ENCODE results near the gene ADCY1. TPM values are rescaled to one million over a fixed set of nuclear protein-coding genes. Genes with fewer than 3 reads are reported as not detected.

Gene ADCY1
- total RNA-seq, 2 donors from 2014 or later = 1.1 TPM

- Histone ChIP-seq H3K4me1 (no peaks in the 10 kb centered on the region), H3K27ac (no peak overlapping the region), H3K36me3 (no peaks in the 10 kb centered on the region), H3K4me3 (no peak overlapping the region), H3K9ac (ENCODE audit: low read depth in 2 of 2, low read length in 2 of 2) (no peak overlapping the region), H3K9me3 (no peaks in the 10 kb centered on the region), H3K27me3 (no peaks in the 10 kb centered on the region)
- no peak for DNase-seq
- no peak for TF ChIP-seq CTCF (IDR thresholded peaks at IDR 0.05)
- intact Hi-C loops (cut with DNase I) = no loop called here
Observed at GRCh38 chr7:45595809-45596664, 21.9 kb downstream of the ADCY1 start.

- no peaks in the 10 kb centered on the region for H3K9me3 ChIP-seq
- H3K36me3 ChIP-seq = no peaks in the 10 kb centered on the region
- DNase-seq = no peak
- H3K4me1 ChIP-seq = no peaks in the 10 kb centered on the region
- H3K27ac ChIP-seq = no peak overlapping the region
- intact Hi-C loops (cut with DNase I) = no loop called here
- H3K4me3 ChIP-seq = no peak overlapping the region
- H3K9ac ChIP-seq (ENCODE audit: low read depth in 2 of 2, low read length in 2 of 2) = no peak overlapping the region
- no peaks in the 10 kb centered on the region for H3K27me3 ChIP-seq
- no peak for TF ChIP-seq CTCF (IDR thresholded peaks at IDR 0.05)
Observed at GRCh38 chr7:45596665-45597095, 22.5 kb downstream of the ADCY1 start.

- Histone ChIP-seq H3K4me3 (no peak overlapping the region), H3K27ac (no peak overlapping the region), H3K36me3 (no peaks in the 10 kb centered on the region), H3K9me3 (no peaks in the 10 kb centered on the region), H3K27me3 (no peaks in the 10 kb centered on the region), H3K9ac (ENCODE audit: low read depth in 2 of 2, low read length in 2 of 2) (no peak overlapping the region), H3K4me1 (no peaks in the 10 kb centered on the region)
- intact Hi-C loops (cut with DNase I) = no loop called here
- TF ChIP-seq CTCF (IDR thresholded peaks at IDR 0.05) = no peak
- peak; percentile 5 for DNase-seq
Observed at GRCh38 chr7:45597286-45597984, 23.3 kb downstream of the ADCY1 start.

GRCh38 chr7:45598886-45599520, 24.8 kb downstream of the ADCY1 start:
- intact Hi-C loops (cut with DNase I) = no loop called here
- Histone ChIP-seq H3K36me3 (no peaks in the 10 kb centered on the region), H3K27me3 (no peaks in the 10 kb centered on the region), H3K27ac (no peak overlapping the region), H3K9me3 (no peaks in the 10 kb centered on the region), H3K4me1 (no peaks in the 10 kb centered on the region), H3K4me3 (no peak overlapping the region), H3K9ac (ENCODE audit: low read depth in 2 of 2, low read length in 2 of 2) (no peak overlapping the region)
- TF ChIP-seq CTCF (IDR thresholded peaks at IDR 0.05) = no peak
- DNase-seq = peak; percentile 11

- no peaks in the 10 kb centered on the region for H3K36me3 ChIP-seq
- H3K4me3 ChIP-seq = no peak overlapping the region
- peak; percentile 11 for DNase-seq
- intact Hi-C loops (cut with DNase I) = no loop called here
- H3K9me3 ChIP-seq = no peaks in the 10 kb centered on the region
- H3K27me3 ChIP-seq = no peaks in the 10 kb centered on the region
- TF ChIP-seq CTCF (IDR thresholded peaks at IDR 0.05) = no peak
- no peak overlapping the region for H3K9ac ChIP-seq (ENCODE audit: low read depth in 2 of 2, low read length in 2 of 2)
- no peak overlapping the region for H3K27ac ChIP-seq
- H3K4me1 ChIP-seq = no peaks in the 10 kb centered on the region
Observed at GRCh38 chr7:45599851-45600706, 25.9 kb downstream of the ADCY1 start.
